Measurements from ENCODE around the gene IQGAP2.

DNA sequence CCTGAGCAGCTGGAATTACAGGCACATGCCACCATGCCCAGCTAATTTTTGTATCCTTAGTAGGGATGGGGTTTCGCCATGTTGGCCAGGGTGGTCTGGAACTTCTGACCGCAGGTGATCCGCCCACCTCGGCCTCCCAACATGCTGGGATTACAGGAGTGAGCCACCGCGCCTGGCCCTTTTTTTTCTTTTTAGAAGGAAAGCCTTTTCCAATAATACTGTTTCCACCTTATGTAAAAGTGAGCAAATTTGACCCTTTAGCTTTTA, 289.1 kb downstream of the IQGAP2 start:
- TF ChIP-seq CTCF (IDR thresholded peaks at IDR 0.05) (no peak), POLR2A (IDR thresholded peaks at IDR 0.05) (no peak)
